Fibroblast of villous mesenchyme (primary cell): Measurements from ENCODE around the gene FMNL3. TPM values are rescaled to one million over a fixed set of nuclear protein-coding genes. Genes with fewer than 3 reads are reported as not detected.
"Not testable (repeated sequence)": the region's sequence is repeated elsewhere in the genome, so short reads cannot be mapped to it uniquely, and the experiment has no call there.

Experiments used
- DNase-seq: peaks from one replicate; pipeline ENCODE4 v3.0.0-alpha.2; 2010; ENCODE audit warnings: low read depth
- H3K4me3 ChIP-seq: 2 replicates; pipeline ENCODE4 v1.5.1; 2011; ENCODE audit warnings: low read depth, mild to moderate bottlenecking, low read length
- total RNA-seq: library from RNA; depleted of rRNA; stranded (reverse); fragments of >200 nt; gene quantifications from 2 replicates; pipeline ENCODE4 v1.2.3, GENCODE V29; 2012
- TF ChIP-seq, protein P1 (sequence below): IDR thresholded peaks from 2 replicates; pipeline ENCODE4 v1.5.1; 2012; ENCODE audit warnings: low read depth, mild to moderate bottlenecking, low read length; ENCODE audit not compliant: insufficient read depth

The FMNL3 gene
- total RNA-seq, 1 donor = 22.5 TPM

DNA sequence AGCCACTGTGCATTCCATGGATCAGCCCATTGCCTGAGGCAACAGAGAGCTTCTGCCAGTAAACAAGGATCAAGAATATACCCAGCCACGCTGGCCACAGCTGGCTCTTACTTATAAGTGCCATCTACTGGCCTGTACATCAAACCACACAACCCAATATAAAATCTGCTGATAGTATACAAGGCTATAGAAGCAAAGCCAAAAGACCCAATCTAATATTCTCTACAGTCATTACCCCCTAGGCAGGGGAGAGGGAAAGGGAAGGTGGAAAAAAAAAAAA, 97.4 kb downstream of the FMNL3 start:
- no peak for DNase-seq
- TF ChIP-seq, protein P1, sequence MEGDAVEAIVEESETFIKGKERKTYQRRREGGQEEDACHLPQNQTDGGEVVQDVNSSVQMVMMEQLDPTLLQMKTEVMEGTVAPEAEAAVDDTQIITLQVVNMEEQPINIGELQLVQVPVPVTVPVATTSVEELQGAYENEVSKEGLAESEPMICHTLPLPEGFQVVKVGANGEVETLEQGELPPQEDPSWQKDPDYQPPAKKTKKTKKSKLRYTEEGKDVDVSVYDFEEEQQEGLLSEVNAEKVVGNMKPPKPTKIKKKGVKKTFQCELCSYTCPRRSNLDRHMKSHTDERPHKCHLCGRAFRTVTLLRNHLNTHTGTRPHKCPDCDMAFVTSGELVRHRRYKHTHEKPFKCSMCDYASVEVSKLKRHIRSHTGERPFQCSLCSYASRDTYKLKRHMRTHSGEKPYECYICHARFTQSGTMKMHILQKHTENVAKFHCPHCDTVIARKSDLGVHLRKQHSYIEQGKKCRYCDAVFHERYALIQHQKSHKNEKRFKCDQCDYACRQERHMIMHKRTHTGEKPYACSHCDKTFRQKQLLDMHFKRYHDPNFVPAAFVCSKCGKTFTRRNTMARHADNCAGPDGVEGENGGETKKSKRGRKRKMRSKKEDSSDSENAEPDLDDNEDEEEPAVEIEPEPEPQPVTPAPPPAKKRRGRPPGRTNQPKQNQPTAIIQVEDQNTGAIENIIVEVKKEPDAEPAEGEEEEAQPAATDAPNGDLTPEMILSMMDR = no peak
- no peak overlapping the region for H3K4me3 ChIP-seq

DNA sequence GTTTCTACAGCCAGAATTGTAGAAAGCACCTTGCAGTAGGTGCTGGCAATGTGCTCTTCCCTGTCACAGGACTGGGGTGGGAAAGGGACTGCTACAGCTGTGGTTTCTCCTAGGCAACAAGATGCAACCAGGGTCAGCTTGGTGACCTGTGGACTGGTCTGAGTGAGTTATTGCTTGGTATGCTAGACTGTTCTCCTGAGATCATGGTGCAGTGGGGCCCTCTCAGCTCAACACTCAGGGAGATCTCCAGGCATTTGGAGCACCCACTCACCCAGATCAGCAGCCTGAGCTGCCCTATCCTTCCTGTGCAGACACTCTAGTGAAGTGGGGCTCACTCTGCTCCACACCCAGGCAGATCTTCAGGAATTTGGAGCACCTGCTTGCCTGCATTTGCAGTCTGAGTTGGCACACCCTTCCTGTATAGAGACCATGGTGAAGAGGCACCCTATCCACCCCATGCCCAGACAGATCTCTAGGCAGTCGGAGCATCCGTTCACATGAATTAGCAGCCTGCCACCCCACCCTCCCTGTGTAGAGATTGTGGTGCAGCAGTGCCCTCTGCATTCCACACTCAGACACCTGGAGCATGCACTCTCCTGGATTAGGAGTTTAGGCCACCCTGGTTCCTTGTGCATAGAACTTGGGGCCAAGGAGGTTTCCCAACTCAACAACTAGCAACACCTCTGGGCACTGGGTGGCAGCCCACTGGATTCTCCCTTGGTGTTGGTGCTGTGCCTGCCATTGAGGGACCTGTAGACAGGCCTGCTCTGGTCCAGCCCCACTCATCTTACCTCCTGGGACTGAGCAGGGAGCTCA, 97.9 kb downstream of the FMNL3 start:
- no peak for DNase-seq
- TF ChIP-seq, protein P1 = no peak
- H3K4me3 ChIP-seq = no peak overlapping the region

DNA sequence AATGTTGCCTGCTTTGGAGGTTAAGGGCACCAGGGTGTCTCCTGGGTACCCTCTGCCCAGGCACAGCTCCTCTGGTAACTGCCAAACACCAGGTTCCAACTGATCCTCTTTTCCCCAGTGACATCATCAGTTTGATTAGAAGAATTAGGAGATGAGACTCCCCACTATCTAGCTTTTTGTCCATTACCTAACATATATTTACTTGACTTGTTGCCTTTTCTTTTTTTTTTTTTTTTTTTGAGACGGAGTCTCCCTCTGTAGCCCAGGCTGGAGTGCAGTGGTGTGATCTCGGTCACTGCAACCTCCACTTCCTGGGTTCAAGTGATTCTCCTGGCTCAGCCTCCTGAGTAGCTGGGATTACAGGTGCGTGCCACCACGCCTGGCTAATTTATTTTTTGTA, 101.7 kb downstream of the FMNL3 start, which contains the start of gene FAM186B:
Gene FAM186B, minus strand, starts transcription at position 101 of the 400 bp plus-strand sequence. CDS start 162 bp downstream, outside the sequence.
- H3K4me3 ChIP-seq, DNase-seq: not testable (repeated sequence)

DNA sequence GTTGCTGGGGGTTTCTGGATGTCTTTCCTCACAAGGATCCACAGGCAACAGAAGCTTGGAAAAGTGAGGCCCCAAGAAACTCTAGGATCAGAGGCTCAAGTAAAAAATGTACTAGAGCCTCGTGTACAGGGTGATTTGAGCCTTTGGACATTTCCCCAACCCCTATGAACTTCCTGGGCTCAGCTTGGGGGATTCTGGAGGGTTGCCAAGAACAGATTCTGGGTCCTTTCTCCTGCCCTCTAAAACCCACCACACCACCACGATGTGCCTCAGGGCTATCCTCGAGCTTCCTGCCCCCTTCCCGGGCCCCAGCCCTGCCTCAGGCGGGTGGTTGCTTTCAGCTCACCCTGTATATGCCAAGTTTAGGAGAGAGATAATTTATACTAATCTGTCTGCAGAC, 102.3 kb downstream of the FMNL3 start:
- TF ChIP-seq, protein P1 = no peak
- DNase-seq = no peak
- no peak overlapping the region for H3K4me3 ChIP-seq

DNA sequence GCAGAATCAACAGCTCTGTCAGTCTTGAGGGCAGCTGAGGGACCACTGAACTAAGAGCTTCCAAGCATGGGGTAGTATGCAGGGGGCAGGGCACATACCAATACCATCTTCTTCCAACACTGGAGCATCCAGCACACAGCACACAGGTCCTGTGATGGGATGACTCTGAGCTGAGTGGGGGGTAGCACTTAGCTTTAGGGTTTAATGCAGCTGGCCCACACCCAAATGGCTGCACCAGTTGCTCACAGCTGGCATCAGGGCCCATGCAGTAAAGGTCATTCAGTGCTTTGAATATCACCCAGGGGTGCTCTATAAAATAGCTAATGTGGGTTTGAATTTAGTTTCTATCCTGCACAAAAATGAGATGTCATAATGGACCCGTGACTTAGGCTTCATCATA, 103.5 kb downstream of the FMNL3 start:
- no peak overlapping the region for H3K4me3 ChIP-seq
- DNase-seq = no peak
- TF ChIP-seq, protein P1 = no peak

DNA sequence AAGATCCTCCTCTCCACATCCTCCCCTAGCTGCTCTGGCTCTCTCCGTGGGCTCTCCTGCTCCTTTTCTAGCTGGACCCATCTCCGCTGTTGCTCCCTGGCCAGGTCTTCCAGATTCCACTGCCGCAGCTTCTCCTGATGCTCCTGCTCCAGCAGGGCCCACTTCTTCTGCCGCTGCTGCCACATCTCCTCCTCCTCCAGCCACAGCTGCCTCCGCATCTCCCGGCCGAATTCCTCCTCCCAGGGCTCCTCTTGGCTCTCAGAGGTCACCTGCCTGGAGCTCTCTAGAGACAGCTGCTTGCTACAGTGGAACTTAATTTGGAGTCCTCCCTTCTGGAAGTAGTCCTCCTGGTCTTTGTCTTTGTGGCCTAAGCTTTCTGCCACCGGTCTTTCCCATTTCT, 107.2 kb downstream of the FMNL3 start:
- DNase-seq = no peak
- TF ChIP-seq, protein P1 = no peak
- no peak overlapping the region for H3K4me3 ChIP-seq

DNA sequence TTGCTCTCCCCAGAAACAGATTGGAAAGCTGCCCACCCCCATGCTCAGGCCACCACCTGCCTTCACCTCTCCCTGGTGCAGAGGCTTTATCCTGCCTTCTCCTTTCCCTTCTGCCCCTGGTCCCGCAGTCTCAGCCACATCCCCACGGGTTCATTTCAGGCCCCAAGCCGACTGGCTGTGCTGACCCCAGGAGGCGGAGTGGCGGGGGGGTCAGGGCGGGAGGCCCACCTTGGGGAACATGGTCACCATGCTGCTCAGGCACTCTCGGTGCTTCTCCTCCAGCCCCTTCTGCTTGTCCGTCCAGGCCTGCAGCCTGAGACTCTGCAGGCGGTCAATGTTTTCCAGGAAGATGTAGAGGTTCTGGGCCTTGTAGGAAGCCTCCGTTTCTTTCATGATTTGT, 108.7 kb downstream of the FMNL3 start:
- no peak overlapping the region for H3K4me3 ChIP-seq
- TF ChIP-seq, protein P1 = no peak

More for the DNA sequence above, 108.7 kb downstream of the FMNL3 start:
- DNase-seq = no peak
